Activated naive CD4-positive, alpha-beta T cell (primary cell): Measurements from ENCODE around the gene MAPK10.
"Not testable (repeated sequence)": the region's sequence is repeated elsewhere in the genome, so short reads cannot be mapped to it uniquely, and the experiment has no call there.

Experiments used
- DNase-seq, 4 experiments: peaks; one replicate each; lab custom pipeline; 2025; lab: John Stamatoyannopoulos, UW

Gene MAPK10

DNA sequence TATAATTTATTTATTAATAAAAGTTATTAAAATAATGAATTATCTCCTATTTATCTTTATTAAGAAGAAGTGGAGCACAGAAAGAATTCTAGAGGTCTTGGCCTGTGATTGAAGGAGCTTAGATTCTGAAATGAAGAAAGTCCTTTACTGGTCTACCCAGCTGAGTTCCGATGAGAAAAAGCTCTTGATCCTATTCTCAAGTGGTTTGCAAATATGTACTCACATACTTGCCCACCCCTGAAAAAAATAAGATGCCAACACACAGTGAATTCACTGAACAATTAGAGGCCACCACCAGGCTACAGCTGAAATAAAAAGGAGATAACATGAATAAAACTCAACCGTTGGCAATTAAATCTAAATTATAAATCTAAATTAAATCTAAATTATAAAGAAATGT lies 253.4 kb downstream of the MAPK10 start:
- no peak for DNase-seq

DNA sequence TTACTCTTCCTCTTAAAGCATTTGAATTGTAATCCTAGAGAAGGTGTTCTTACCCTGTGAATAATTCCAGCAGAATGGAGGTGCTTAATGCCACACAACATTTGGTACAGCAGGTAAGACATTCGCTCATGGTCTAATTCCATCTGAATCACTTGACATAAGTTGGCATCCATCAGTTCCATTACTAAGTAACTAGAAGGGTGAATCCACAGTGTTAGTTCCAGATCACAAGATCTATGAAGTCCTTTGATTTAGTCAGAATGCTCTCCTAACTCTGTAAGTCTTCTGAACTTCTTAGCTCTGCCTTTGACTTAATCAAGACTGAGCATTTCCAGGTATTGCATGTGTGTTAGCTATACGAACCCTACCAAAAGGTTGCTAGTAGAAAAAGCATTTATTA lies 258.0 kb downstream of the MAPK10 start:
- no peak for DNase-seq

DNA sequence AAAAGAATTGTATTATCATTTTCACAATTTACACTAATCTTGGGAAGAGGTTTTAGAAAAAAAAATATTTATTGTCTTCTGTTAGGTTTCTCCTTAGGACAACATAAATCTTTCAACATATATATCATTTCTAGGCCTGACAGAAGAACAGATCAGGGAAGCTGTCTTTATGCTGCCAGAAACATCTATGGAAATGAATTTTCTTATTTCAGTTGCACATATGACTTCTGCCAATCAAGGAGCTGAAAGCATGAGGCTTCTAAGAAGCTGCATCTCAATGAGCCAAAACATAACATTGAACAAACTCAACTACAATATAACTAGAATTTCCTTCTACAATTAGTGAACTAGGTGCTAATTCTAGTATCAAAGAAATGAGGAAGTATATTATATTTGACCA lies 258.4 kb downstream of the MAPK10 start:
- DNase-seq: no peak

DNA sequence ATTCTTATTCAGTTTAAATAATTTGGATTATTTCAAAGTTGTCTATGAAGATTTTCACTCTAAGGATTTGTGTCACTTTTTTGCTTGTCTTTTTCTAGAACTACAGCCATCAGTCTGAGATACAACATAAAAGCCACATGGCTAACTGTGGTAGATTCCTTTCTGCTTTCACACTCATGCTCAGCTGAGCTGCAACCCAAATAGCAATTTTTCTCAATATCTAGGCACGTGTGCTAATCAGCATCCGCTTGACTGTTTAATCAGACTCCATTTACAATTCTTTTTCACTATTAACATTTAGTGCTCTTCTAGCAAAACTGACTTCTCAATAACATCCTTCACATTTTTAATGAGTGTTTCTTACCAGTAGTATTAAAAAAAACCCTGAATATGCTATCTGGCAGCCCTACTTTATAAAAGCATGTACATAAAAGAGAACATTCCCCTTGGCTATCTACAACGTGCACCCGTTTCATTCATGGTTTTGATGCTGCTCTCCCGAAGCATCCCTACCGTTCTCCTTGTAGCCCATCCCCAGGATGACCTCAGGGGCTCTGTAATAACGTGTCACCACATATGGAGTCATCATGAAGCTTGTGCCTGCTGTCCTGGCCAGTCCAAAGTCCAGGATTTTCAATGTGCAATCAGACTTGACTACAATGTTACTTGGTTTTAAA lies 259.2 kb downstream of the MAPK10 start:
- DNase-seq: no peak

DNA sequence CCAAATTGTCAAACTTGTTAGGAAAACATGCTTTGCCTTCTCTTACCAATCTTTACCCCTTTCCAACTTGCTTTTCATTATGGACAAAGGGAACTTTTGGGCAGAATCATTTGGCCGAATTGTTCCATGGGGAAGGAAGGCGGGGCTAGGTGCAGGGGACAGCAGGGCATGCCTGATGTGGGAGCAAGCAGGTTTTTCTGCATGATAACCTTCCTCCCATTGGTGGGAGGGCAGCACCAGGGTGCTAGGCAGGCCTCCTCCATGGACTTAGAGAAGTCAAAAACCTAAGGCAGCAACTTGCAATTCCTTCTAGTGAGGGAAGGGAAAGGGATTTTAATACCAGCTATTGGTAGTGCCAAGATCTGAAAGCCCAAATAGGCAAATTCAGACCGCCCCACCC lies 260.5 kb downstream of the MAPK10 start:
- no peak for DNase-seq

DNA sequence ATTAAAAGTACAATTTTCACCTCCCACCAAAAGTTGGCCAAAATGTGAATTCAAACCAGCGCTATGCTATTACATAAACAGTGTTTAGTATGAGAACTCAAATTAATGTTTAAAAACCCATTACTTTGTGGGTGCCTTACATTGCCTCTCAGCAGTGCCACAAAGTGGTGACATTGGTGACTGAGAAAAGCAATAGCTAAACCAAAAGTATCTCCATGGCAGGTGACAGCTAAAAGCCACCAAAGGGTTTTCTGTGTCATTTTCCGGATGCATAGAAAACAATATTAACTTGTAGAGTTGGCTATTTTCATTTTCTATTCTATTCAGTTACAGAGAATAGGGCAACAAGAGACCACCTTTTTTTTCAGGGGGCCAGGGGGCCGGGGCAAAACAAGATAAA lies 261.2 kb downstream of the MAPK10 start:
- no peak for DNase-seq

DNA sequence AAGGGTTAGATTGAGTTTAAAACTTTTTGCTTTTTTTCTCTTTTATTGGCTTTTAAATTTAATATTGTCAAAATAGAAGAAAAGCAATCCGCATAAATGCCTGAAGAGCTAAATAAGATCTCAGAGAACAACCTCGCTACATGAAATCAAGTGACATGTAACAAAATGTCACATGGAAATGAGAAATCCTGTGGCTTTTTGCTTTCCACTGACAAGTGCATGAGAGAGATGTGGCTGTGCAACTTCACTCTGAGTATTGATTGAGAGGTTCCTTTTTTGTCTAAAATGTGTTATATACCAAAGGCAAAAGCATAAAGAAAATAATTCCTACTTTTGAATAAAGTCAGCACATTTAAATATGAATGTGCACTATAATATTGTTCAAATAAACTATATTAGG lies 263.5 kb downstream of the MAPK10 start:
- no peak for DNase-seq

DNA sequence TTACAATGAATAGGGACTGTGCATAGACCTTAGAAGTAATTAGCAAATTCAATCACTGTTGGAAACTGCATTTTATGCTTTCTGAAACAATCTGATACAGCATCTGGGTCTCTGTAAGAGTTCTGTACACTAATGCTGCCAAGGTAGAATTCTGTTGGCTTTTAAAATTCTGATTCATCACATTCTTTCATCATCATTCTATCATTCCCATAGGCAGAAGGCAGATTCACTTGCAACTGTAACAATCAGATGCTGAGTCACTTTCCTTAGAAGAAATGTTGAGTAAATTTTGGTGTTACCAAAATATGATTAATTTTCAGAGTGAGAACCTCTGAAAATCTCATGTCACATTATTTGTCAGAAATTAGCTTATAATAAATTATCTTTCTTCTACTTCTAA lies 267.2 kb downstream of the MAPK10 start:
- no peak for DNase-seq

DNA sequence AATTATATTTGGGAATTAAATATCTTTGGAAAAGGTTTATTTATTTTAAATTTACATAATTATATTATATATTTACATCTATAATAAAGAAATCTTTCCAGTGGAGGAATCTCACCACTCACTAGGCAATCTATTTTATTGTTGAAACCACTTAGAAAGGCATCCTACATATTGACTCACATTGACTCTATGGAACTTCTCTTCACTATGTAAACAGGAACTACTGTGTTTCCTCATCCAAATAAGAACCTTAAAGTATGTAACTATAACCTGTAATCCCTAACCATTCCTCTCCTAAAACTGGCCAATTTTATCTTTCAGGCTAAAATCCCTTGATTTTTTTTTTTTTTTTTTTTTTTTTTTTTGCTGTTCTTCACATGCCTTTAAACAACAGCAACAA lies 268.7 kb downstream of the MAPK10 start:
- DNase-seq: no peak

DNA sequence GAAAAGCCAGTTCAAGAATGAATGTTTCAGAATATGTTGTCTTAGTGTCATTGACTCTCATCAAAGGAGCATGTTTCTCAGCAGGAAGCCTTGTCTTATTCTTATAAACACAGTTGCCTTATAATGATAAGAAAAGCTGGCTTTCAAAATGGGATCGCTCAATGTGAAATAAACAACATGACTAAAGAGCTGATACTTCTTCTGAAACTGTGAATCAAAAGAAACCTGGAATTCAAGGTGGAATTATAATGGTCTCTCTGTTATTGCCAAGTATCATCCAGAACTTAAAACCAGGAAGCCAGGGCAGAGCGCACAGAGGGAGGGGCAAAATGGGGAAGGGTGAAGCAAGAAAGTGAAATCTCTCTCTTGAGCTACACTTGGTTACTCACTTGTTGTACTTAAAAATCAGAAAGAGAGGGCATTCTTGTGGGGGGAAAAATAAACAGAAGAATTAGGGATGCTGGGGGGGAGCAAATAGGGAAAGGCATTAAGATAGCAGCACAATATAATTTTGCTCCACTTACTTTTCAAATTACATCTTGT lies 270.0 kb downstream of the MAPK10 start:
- DNase-seq: no peak

DNA sequence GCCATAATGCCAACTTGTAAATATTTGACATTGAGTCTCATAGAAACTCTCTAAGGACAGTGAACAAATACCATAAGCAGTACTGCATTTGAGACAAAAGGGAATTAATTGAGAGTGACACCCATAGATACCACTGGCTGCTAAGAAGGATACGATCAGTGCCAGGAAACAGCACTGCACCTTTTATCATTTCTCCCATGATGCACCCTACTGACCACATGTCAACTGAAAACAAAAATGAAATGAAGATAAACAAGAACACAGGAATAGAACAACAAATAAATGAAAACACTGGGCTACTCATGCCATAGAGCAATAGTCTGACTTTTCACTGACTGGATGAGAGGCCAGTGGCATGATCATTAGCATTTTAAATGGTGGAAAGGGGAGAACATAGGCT lies 270.8 kb downstream of the MAPK10 start:
- no peak for DNase-seq

DNA sequence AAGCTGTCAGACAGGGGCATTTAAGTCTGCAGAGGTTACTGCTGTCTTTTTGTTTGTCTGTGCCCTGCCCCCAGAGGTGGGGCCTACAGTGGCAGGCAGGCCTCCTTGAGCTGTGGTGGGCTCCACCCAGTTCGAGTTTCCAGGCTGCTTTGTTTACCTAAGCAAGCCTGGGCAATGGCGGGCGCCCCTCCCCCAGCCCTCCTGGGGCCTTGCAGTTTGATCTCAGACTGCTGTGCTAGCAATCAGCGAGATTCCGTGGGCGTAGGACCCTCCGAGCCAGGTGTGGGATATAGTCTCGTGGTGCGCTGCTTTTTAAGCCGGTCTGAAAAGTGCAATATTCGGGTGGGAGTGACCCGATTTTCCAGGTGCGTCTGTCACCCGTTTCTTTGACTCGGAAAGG lies 284.1 kb downstream of the MAPK10 start:
- DNase-seq: not testable (repeated sequence)

DNA sequence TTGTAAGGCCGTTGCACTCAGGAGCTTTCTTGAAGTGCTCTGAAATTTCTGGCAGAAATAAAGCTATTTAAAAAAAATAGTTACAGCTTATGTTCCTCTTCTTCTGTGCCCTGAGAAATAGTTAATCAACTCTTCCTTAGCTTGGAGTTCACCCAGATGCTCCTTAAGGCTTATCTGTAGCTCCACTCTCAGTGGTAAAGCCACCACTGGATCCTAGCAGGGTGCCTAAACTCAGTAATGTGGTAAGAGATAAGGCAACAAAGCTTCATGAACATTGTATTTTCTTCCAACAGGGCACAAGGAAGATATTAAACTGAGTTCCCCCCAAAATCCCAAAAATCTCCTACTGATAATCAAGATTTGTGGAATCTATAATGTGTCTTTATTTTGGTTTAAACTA lies 299.5 kb downstream of the MAPK10 start:
- DNase-seq: no peak

DNA sequence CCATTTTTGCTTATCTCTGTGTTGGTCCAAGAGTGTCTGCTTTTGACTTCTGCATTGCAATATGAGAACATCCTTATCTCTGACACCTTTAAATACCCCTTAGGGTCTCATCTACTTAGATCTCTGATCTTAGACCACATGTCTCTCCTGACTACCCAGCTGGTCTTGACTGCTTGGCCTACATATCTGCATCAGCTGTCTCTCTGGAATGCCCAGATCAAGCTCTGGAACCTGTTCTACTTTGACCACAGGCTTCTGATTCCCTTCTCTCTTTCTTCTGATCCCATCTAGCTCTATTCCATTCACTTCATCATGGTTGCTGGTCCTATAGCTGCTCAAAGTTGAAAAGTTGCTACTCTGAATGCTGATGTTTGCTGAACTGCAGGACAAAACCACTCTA lies 301.2 kb downstream of the MAPK10 start:
- no peak for DNase-seq

DNA sequence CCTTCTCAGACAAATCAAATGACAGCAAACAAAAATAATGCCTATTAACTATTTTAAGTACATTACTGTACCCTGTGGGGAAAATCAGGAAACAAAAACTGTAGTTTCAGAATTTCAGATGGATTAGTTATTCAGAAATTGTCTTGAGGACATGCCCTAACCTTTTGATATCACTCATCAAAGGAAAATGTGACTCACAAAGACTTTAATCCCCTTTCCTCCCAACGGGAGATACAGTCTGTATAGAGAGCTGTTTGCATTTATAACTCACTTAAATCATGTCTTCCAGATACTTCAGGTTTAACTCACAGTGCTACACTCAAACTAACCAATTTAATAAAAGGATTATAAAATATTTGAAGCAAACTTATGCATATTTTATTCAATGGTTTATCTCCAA lies 304.0 kb downstream of the MAPK10 start:
- no peak for DNase-seq

DNA sequence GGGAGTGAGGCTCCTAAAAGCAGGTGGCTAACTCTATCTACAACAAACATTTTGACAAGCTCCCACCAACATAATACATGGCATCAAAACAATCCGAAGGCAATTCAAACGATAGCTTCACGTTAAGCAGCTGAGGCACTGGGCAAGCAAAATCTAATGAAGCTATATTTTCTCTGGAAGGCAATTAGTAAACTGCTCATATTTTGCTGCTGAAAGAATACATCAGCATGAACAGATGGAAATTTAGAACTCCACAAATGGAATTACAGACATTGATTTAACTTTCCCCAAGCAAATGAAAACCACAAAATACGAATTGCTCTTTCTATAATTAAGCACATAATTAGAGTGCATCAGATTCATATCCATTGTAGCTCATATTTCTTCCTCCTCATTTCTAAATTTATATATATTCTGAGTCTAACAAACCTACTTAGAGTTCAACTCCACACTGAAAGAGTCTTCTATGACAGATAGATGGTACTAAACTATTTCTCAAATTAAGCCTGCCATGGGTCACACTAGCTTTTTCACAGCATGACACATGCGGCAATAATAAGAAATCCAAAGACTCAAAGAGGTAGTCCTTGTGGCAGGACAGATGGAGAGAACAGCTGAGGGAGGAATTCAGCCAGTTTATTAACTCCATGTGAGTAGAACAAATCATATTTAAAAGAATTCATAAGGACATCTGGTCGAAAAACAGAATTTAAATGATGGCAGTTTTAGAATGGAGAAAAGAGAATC lies 305.4 kb downstream of the MAPK10 start:
- no peak for DNase-seq

DNA sequence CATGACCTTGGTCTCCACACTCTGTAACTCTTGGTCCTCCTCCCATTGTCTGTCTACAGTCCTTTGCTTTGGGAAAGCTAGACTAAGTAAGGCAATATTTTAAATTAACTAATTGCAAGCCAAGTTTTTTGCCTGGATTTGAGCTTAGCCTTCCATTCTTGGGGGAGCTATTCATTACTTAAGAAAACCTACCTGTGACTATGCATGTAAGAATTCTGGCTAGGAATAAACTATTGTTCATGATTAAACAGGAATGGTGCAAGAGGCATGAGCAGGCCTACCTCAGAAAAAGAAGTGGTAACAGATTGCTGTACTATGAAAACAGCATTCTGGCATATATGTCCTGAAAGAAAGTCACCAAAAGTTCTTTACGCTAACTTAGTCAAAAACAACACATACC lies 309.4 kb downstream of the MAPK10 start:
- DNase-seq: no peak

DNA sequence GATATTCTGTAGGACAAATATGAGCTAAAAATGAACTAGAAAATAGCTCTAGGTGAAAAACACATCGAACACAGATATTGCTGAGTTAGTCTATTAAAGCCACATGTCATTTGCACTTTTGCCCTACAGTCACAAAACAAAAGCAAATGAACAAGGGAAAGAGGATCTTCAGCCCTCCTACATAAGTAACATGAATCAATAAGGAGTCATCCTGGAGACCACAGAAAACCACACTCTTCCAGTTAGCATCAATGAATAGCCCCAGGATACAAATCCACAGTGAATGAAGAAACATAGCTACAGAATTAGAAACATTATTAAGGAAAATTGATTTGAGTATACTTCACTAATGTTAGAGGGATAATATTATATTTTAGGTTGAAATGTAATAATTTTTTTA lies 311.4 kb downstream of the MAPK10 start:
- no peak for DNase-seq

DNA sequence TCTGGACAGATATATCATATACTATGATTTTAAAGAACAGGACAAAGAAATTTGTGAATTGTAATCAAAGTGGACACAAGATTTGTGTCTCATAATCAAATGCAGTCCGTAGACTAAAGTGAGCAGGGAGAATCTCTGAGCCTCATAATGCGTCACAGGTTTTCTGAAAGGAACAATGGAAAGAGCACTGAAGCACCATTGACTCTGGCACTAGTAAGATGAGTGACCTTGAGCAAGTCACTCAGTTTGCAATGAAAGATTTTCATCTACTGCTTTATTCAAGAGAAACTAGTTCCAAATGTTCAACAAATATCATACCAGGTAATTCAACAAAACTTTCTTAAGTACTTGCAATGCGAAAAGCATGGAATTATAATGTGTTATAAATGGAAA lies 315.3 kb downstream of the MAPK10 start:
- DNase-seq: no peak

DNA sequence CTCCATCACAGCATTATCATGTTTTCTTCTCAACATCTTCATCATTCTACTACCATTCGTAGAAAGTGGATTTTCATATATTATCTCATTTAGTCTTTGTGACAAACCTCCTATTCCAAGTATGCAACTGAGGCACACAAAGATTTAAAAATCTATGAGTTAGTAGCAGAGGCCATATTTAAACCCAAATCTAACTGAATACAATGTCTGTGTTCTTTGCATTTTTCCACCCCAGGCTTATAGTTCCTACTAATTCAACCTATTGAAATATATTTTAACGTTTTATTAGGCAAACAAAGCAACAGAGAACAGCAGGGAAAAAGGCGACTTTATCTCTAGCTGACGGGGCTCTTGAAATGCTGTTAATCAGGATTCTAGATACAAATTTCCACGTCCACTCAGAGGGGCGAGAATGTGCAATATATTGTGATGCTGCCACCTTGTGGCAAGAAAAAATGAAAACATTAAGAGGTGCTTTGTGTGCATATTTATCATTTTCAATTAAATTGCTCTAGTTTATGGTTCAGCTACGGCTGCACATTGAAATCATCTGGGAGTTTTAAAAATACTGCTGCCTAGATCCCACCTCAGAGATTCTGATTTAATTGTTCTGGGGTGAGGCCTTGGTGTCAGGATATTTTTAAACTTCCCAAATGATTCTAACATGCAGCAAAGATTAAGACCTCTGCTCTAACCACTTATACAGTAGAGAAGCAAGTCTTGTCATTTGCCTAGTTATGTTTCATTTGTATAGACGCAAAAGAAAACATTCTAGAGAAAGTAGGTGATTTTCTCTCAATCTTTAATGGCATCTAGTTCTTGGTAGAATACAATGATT lies 315.9 kb downstream of the MAPK10 start:
- no peak for DNase-seq

DNA sequence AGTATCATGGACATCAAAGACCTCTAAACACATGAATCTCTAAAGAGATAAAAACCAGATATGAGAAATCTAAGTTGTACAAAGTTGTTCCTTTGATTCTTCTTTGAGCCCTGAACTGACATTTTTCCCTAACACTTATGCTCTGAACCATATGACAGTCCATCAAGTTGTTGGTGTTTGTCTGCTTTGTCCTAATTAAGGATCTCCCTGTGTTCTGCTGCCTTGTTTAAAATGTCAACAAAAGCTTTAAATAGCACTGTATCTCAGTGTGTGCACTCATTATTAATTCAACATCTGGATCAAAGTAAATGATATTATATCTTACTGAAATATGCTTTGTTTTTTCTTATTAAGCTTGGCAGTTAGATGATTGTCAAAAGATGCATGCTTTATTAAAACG lies 321.8 kb downstream of the MAPK10 start:
- no peak for DNase-seq

DNA sequence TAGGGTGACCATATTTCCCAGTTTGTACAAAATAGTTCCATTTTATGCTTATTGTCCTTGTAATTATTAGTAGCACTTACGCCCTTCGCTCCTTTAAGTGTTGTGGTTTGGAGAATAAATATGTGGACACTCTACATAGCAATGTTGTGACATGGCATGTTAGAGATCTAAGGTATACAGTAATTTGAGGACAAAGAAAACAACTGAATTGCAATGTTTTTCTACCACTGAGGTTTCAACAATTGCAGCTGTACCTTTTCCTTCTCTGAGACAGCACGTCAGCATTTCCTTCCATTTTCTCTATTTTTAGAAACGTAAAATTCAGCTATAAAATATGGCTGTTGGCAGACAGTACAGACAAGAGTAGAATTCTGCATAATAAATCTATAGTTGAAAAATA lies 323.1 kb downstream of the MAPK10 start:
- no peak for DNase-seq

DNA sequence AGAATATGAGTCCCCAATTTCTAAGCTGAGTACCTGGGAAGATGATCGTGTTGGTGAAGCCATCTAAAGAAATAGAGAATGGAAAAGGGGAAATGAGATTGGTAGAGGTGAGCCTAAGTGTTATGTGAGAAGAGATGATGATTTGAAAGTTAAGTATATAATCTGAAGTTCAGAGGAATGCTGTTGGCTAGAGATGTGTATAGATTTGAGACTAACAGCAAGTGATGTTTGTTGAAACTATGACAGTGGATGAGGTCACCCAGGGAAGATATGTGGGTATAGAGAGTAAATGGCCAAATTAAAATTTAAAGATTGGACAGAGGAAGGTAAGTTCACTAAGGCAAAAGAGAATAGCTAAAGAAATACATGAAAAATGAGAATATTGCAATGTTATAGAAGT lies 324.2 kb downstream of the MAPK10 start:
- no peak for DNase-seq
